HG03280 (cell line): ENCODE results near the gene STAB1.

Source experiments
- ATAC-seq: cut with Tn5 transposase; IDR thresholded peaks from one replicate; pipeline ENCODE4 v1.9.1; 2021; ENCODE audit warnings: mild to moderate bottlenecking, moderate library complexity; ENCODE audit not compliant: unreplicated experiment

The STAB1 gene

GRCh38 chr3:52484680-52485461 lies 10.3 kb upstream of the STAB1 start:
- ATAC-seq: no peak

- ATAC-seq: no peak
Measured at GRCh38 chr3:52487050-52487787, 7.9 kb upstream of the STAB1 start.

GRCh38 chr3:52487788-52488691 lies 7.1 kb upstream of the STAB1 start:
- no peak for ATAC-seq

GRCh38 chr3:52488746-52489145 lies 6.4 kb upstream of the STAB1 start:
- no peak for ATAC-seq

GRCh38 chr3:52489453-52489852 lies 5.7 kb upstream of the STAB1 start:
- no peak for ATAC-seq

GRCh38 chr3:52490035-52490938 lies 4.9 kb upstream of the STAB1 start:
- ATAC-seq: no peak

- no peak for ATAC-seq
Measured at GRCh38 chr3:52490939-52491526, 4.1 kb upstream of the STAB1 start.

GRCh38 chr3:52492059-52492458 lies 3.1 kb upstream of the STAB1 start:
- ATAC-seq: no peak

- ATAC-seq: no peak
Measured at GRCh38 chr3:52493232-52494017, 1.7 kb upstream of the STAB1 start.

- ATAC-seq: no peak
Measured at GRCh38 chr3:52494445-52494844, 693 bp upstream of the STAB1 start.

GRCh38 chr3:52495777-52496602 lies 852 bp downstream of the STAB1 start:
- ATAC-seq: no peak

GRCh38 chr3:52498137-52499054 lies 3.3 kb downstream of the STAB1 start:
- no peak for ATAC-seq

GRCh38 chr3:52501046-52501445 lies 5.9 kb downstream of the STAB1 start:
- ATAC-seq: no peak

GRCh38 chr3:52502001-52502400 lies 6.9 kb downstream of the STAB1 start:
- no peak for ATAC-seq

GRCh38 chr3:52502808-52503350 lies 7.7 kb downstream of the STAB1 start:
- ATAC-seq: no peak

- ATAC-seq: no peak
Measured at GRCh38 chr3:52503788-52504424, 8.8 kb downstream of the STAB1 start.
